Endothelial cell of umbilical vein (primary cell): Measurements from ENCODE around the gene ESRRB. TPM values are rescaled to one million over a fixed set of nuclear protein-coding genes. Genes with fewer than 3 reads are reported as not detected.

ENCODE experiments used
- BruUV-seq: library from RNA; stranded (reverse); fragments of 400-500 nt; replicated peaks from 2 replicates; lab custom pipeline; 2021; lab: Mats Ljungman, UMichigan
- CTCF ChIA-PET: fragments of 300-600, 350-600 bp; sonication (Branson Sonifier 250); formaldehyde crosslinking; loops from one replicate; lab custom pipeline; 2021; ENCODE audit warnings: antibody characterized with exemption, inconsistent platforms; lab: Charles Lee
- POLR2A ChIA-PET: fragments of 300-600, 350-600 bp; sonication (Branson Sonifier 250); formaldehyde crosslinking; loops from one replicate; lab custom pipeline; 2021; ENCODE audit warnings: antibody characterized with exemption, inconsistent platforms; lab: Charles Lee
- DNase-seq: peaks from one replicate; pipeline ENCODE4 v3.0.0-alpha.2; 2011; ENCODE audit warnings: low read depth, low spot score
- FAIRE-seq: peaks from 2 replicates; lab custom pipeline; 2011; peaks lifted over from hg19 to GRCh38; lab: Jason Lieb, UNC
- H2AFZ ChIP-seq: 2 replicates; pipeline ENCODE4 v1.6.0; 2012; ENCODE audit warnings: low read depth, low read length, control low read depth, inconsistent platforms
- H3K27ac ChIP-seq: 2 replicates; pipeline ENCODE4 v1.5.1; 2011; ENCODE audit warnings: low read depth, mild to moderate bottlenecking, control low read depth, low read length, moderate library complexity; ENCODE audit not compliant: insufficient read depth
- H3K27me3 ChIP-seq, 2 experiments: 2 replicates each; pipeline versions ENCODE4 v1.6.0 to v1.6.1; 2011; ENCODE audit warnings: low read length in 2 of 2, mixed read lengths in 1 of 2; ENCODE audit not compliant: control insufficient read depth in 2 of 2, insufficient read depth in 2 of 2
- H3K36me3 ChIP-seq, 2 experiments: 2 replicates in 1 of 2; 3 replicates in 1 of 2; pipeline ENCODE4 v1.5.1; 2011; ENCODE audit warnings: low read length in 2 of 2, mild to moderate bottlenecking in 1 of 2, moderate library complexity in 1 of 2; ENCODE audit not compliant: control insufficient read depth in 2 of 2, insufficient read depth in 2 of 2; ENCODE audit errors: extremely low read depth in 1 of 2
- H3K4me1 ChIP-seq: 3 replicates; pipeline ENCODE4 v1.5.1; 2011; ENCODE audit warnings: mild to moderate bottlenecking, low read length; ENCODE audit not compliant: control insufficient read depth, insufficient read depth; ENCODE audit errors: extremely low read depth
- H3K4me2 ChIP-seq: 2 replicates; pipeline ENCODE4 v1.6.1; 2011; ENCODE audit warnings: low read length, control low read depth, mixed read lengths; ENCODE audit not compliant: insufficient read depth
- H3K4me3 ChIP-seq, 3 experiments: fragments of 200-600 bp in 1 of 3; sonication (generic), shearing (Covaris generic) in 1 of 3; replicated peaks in 1 of 3; 2 replicates each; pipeline ENCODE4 v1.5.1; 2011 to 2016; ENCODE audit warnings: control low read depth in 3 of 3, low read length in 3 of 3, mild to moderate bottlenecking in 2 of 3, inconsistent platforms in 1 of 3, low read depth in 1 of 3, moderate library complexity in 1 of 3; ENCODE audit not compliant: insufficient read depth in 1 of 3
- H3K79me2 ChIP-seq: 2 replicates; pipeline ENCODE4 v1.6.0; 2012; ENCODE audit warnings: low read length, inconsistent platforms; ENCODE audit not compliant: control insufficient read depth, insufficient read depth
- H3K9ac ChIP-seq: replicated peaks from 2 replicates; pipeline ENCODE3; 2011; ENCODE audit warnings: low read length, control low read depth; ENCODE audit not compliant: insufficient read depth; ENCODE audit errors: extremely low read depth
- H3K9me1 ChIP-seq: replicated peaks from 3 replicates; pipeline ENCODE4 v1.6.0; 2011; ENCODE audit warnings: mild to moderate bottlenecking, low read length; ENCODE audit not compliant: control insufficient read depth, insufficient read depth; ENCODE audit errors: extremely low read depth
- H3K9me3 ChIP-seq: replicated peaks from 2 replicates; pipeline ENCODE4 v1.5.1; 2012; ENCODE audit warnings: low read length, inconsistent platforms; ENCODE audit not compliant: control insufficient read depth, insufficient read depth
- H4K20me1 ChIP-seq: replicated peaks from 2 replicates; pipeline ENCODE3; 2011; ENCODE audit warnings: mild to moderate bottlenecking, low read length; ENCODE audit not compliant: control insufficient read depth, insufficient read depth; ENCODE audit errors: extremely low read depth
- GATA2 ChIP-seq: IDR thresholded peaks from 2 replicates; pipeline ENCODE4 v1.7.0; 2011; ENCODE audit warnings: low read depth, mild to moderate bottlenecking, moderate library complexity, mixed read lengths, low read length; ENCODE audit not compliant: insufficient read length, insufficient read depth
- JUN ChIP-seq: IDR thresholded peaks from 2 replicates; pipeline ENCODE4 v1.6.1; 2011; ENCODE audit warnings: borderline replicate concordance, low read depth; ENCODE audit not compliant: insufficient read length, insufficient read depth
- POLR2A ChIP-seq: IDR thresholded peaks from 2 replicates; pipeline ENCODE4 v1.6.1; 2012; ENCODE audit warnings: low read depth, mild to moderate bottlenecking, control low read depth, low read length
- dilution Hi-C: fragments of 300-500 bp; cut with MboI; formaldehyde crosslinking; loops from one replicate; pipeline ENCODE4 v1.15.0; 2019; ENCODE audit warnings: low sequenced_read_pairs; ENCODE audit not compliant: extremely low pct_ligation_motif_present
- intact Hi-C: fragments of 100-400 bp; cut with micrococcal nuclease; formaldehyde crosslinking; loops from one replicate; pipeline ENCODE4 v1.10.0; 2022
- polyA plus RNA-seq, 4 experiments: library from polyadenylated mRNA; depleted of rRNA in 3 of 4; stranded (reverse) in 3 of 4; unstranded in 1 of 4; fragments of >200 nt; gene quantifications; 2 replicates each; pipeline versions ENCODE4 v1.2.1 to v1.2.3, GENCODE V29; 2011 to 2012; ENCODE audit warnings: missing spikeins in 1 of 4
- total RNA-seq: library from RNA; stranded (reverse); gene quantifications from 2 replicates; pipeline ENCODE4 v1.2.3, GENCODE V29; 2021
- TF ChIP-seq, protein P1 (sequence below), 2 donors: IDR thresholded peaks; 1 replicate in 1 of 2; 2 replicates in 1 of 2; pipeline ENCODE4 v1.5.1; 2011; ENCODE audit warnings: low read length in 2 of 2, mild to moderate bottlenecking in 2 of 2, moderate library complexity in 2 of 2, control low read depth in 1 of 2, inconsistent platforms in 1 of 2, low read depth in 1 of 2; ENCODE audit not compliant: insufficient read depth in 1 of 2; ENCODE audit errors: extremely low read depth in 1 of 2

The ESRRB gene
- total and polyA plus RNA-seq, 2 donors (not counting 3 experiments of a cell fraction or from before 2014, with no cell fraction given) = not detected

DNA sequence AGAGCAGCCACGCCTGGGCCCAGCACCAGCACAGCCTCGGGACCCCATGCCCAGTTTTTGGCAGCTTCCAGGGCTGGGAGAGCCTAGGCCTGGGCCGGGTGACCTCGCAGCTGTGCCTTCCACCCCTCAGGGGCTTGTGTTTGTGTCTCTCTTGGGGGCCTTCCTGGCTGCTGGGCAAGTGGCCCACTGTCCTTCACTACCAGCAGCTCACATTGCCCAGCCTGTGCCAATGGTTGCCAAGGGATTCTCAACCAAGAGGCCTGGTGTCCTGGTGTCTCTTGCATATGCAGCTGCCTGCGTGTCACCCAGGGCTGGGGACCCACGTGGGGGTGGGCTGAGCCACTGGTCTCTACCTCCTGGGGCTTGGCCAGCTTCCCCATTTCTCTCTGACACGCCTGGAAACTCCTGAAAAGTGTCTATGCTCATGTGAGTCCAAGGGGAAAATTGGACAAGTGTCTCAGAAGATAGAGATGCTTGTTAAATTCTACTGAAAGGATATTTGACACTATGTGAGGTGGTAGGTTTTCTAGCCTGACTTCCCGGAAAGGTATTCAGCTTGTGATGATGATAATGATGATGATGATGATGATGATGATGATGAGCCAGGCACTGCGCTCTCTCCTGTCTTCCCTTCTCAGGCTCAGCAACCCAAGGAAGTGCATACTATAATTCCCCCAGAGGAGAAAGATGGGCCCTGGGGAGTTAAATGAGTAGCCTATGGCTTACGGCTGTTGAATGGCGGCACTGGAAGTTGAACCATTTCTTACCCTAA, 48.8 kb upstream of the ESRRB start:
- peaks cover 28 to 31% of the 10 kb centered on the region in 2 experiments for H3K27me3 ChIP-seq
- H3K27ac ChIP-seq = no peak overlapping the region
- dilution Hi-C loops (no loop called here), intact Hi-C loops (no loop called here)
- H3K4me1 ChIP-seq = no peaks in the 10 kb centered on the region
- no peaks in the 10 kb centered on the region for H3K9me3 ChIP-seq
- no peak overlapping the region for H2AFZ ChIP-seq
- H3K79me2 ChIP-seq = no peaks in the 10 kb centered on the region
- H3K9ac ChIP-seq = no peak overlapping the region
- DNase-seq (no peak), FAIRE-seq (no peak)
- H3K4me2 ChIP-seq = no peak overlapping the region
- no peaks in the 10 kb centered on the region for H3K36me3 ChIP-seq
- no TSS peak for BruUV-seq
- TF ChIP-seq, protein P1, sequence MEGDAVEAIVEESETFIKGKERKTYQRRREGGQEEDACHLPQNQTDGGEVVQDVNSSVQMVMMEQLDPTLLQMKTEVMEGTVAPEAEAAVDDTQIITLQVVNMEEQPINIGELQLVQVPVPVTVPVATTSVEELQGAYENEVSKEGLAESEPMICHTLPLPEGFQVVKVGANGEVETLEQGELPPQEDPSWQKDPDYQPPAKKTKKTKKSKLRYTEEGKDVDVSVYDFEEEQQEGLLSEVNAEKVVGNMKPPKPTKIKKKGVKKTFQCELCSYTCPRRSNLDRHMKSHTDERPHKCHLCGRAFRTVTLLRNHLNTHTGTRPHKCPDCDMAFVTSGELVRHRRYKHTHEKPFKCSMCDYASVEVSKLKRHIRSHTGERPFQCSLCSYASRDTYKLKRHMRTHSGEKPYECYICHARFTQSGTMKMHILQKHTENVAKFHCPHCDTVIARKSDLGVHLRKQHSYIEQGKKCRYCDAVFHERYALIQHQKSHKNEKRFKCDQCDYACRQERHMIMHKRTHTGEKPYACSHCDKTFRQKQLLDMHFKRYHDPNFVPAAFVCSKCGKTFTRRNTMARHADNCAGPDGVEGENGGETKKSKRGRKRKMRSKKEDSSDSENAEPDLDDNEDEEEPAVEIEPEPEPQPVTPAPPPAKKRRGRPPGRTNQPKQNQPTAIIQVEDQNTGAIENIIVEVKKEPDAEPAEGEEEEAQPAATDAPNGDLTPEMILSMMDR (IDR thresholded peaks at IDR 0.05; ENCODE audit: extremely low read depth in 1 of 2, insufficient read depth in 1 of 2, low read depth in 1 of 2, low read length in 2 of 2) = no peak
- TF ChIP-seq JUN = no peak
- no peak for TF ChIP-seq GATA2
- TF ChIP-seq POLR2A = no peak
- POLR2A ChIA-PET = no interaction called here
- no peaks in the 10 kb centered on the region for H3K9me1 ChIP-seq
- no peak overlapping the region for H3K4me3 ChIP-seq
- CTCF ChIA-PET = interaction anchor here (1.2 kb wide), 1 partner anchor 32 kb away, joined by 3 read pairs; no protein-coding TSS in a partner anchor
- no peaks in the 10 kb centered on the region for H4K20me1 ChIP-seq
